HAP-1 (cell line): ENCODE results near the gene CIAO2B.
"Not testable (repeated sequence)": the region's sequence is repeated elsewhere in the genome, so short reads cannot be mapped to it uniquely, and the experiment has no call there.

Source experiments
- DNase-seq, 2 experiments: peaks; one replicate each; pipeline ENCODE4 v3.0.0-alpha.2; 2016 to 2020; ENCODE audit warnings: low spot score in 2 of 2
- H3K27me3 ChIP-seq: fragments of 250-450 bp; sonication (Bioruptor Pico); 2 replicates; pipeline ENCODE4 v1.5.1; 2020; ENCODE audit warnings: low read depth, mild to moderate bottlenecking, moderate library complexity
- H3K36me3 ChIP-seq: fragments of 250-450 bp; sonication (Bioruptor Pico); replicated peaks from 2 replicates; pipeline ENCODE4 v1.5.1; 2020; ENCODE audit warnings: mild to moderate bottlenecking
- H3K4me1 ChIP-seq: fragments of 250-450 bp; sonication (Bioruptor Pico); 2 replicates; pipeline ENCODE4 v1.5.1; 2020; ENCODE audit warnings: mild to moderate bottlenecking
- H3K4me3 ChIP-seq: fragments of 250-450 bp; sonication (Bioruptor Pico); 2 replicates; pipeline ENCODE4 v1.5.1; 2020; ENCODE audit warnings: mild to moderate bottlenecking, moderate library complexity
- H3K9me3 ChIP-seq: fragments of 250-450 bp; sonication (Bioruptor Pico); 2 replicates; pipeline ENCODE4 v1.5.1; 2020; ENCODE audit warnings: mild to moderate bottlenecking, moderate library complexity
- in situ Hi-C: fragments of 300-500 bp; cut with MboI; formaldehyde crosslinking; loops from 3 replicates; pipeline ENCODE4 v1.14.3; 2020; ENCODE audit warnings: low sequenced_read_pairs, inconsistent platforms, mixed read lengths

CIAO2B gene

DNA sequence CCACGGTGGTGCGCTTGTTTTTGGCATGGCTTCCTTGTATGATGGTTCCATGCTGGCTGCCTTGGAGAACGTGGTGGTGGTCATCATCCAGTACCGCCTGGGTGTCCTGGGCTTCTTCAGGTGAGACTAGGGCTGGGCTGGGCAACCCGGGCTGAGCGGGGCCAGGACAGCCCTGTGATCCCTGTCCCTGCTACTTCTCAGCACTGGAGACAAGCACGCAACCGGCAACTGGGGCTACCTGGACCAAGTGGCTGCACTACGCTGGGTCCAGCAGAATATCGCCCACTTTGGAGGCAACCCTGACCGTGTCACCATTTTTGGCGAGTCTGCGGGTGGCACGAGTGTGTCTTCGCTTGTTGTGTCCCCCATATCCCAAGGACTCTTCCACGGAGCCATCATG, 6.0 kb upstream of the CIAO2B start:
- Histone ChIP-seq H3K36me3 (peaks cover 47% of the 10 kb centered on the region), H3K27me3 (no peaks in the 10 kb centered on the region), H3K9me3 (no peaks in the 10 kb centered on the region), H3K4me3 (no peak overlapping the region), H3K4me1 (no peaks in the 10 kb centered on the region)
- in situ Hi-C loops = no loop called here
- no peak for DNase-seq

DNA sequence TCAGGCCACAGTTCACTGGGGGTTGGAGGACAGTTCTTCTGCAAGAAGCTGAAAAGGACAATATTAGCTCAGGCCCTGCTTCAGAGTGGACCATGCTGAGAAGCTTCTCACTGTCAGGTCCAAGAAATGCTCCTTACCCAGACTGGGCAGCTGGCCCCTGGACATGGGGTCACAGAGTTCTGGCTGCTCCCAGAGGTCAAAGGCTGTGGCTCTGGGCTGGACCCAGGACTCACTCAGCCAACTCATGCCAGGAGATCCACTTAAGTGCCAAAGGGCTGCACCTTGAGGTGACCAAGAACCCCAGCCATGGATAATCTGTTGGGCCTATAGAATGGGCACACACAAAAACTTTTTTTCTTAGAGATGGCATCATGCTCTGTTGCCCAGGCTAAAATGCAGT, 5.2 kb upstream of the CIAO2B start:
- Histone ChIP-seq H3K4me3 (no peak overlapping the region), H3K27me3 (no peaks in the 10 kb centered on the region), H3K9me3 (no peaks in the 10 kb centered on the region), H3K36me3 (peaks cover 47% of the 10 kb centered on the region), H3K4me1 (no peaks in the 10 kb centered on the region)
- no peak for DNase-seq
- in situ Hi-C loops = no loop called here

DNA sequence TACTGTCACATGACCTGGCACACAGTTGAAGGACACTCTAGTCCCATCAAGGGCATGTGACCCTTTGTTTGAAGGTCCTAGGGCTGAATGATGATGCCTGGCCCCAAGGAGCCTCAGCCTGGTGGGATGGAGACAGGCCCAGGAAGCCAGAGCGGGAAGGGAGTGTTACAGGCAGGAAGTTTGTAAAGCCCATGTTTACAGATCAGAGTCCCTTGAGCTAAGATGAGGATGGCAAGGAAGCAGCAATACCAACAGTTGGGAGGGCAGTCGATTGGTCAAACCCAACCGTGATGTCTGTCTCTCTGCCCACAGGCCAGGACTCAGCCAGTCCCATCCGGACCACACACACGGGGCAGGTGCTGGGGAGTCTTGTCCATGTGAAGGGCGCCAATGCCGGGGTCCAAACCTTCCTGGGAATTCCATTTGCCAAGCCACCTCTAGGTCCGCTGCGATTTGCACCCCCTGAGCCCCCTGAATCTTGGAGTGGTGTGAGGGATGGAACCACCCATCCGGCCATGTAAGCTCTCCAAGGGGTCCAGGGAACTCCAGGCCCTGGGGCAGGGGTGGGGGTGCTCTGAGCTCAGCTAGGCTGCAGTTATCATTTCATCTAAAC, 3.6 kb upstream of the CIAO2B start:
- in situ Hi-C loops = no loop called here
- Histone ChIP-seq H3K36me3 (peaks cover 42% of the 10 kb centered on the region), H3K4me3 (no peak overlapping the region), H3K9me3 (no peaks in the 10 kb centered on the region), H3K4me1 (peaks cover 5% of the 10 kb centered on the region), H3K27me3 (no peaks in the 10 kb centered on the region)
- no peak for DNase-seq

- in situ Hi-C loops = no loop called here
- Histone ChIP-seq H3K4me1 (peaks cover 5% of the 10 kb centered on the region), H3K36me3 (peaks cover 34% of the 10 kb centered on the region), H3K9me3 (no peaks in the 10 kb centered on the region), H3K27me3 (no peaks in the 10 kb centered on the region), H3K4me3 (no peak overlapping the region)
- no peak for DNase-seq
Observed at GRCh38 chr16:66936889-66937554, 2.8 kb upstream of the CIAO2B start.

DNA sequence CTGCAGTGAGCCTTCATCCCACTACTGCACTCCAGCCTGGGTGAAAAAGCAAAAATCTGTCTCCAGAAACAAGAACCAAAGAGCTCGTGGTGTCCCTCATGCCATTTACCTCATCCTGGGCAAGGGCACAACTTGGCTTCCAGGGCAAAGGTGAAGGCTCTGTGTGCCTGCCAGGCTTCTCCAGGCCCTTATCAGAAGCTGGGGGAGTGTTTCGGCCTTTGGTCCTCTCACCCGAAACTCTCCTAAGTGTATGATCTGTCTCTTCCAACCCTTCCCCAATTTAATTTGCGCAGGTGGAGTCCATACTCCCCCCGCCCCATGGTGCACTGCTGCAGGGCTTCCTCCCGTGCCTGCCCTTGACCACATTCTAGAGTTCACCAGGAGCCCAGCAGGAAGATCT, 2.3 kb upstream of the CIAO2B start:
- in situ Hi-C loops = no loop called here
- peaks cover 28% of the 10 kb centered on the region for H3K36me3 ChIP-seq

GRCh38 chr16:66935314-66936011, 1.3 kb upstream of the CIAO2B start, which contains the start of gene CES2:
TSS of gene CES2 (plus strand) at chr16:66935516. CDS start at chr16:66935636, 120 bp downstream.
- in situ Hi-C loops = no loop called here
- Histone ChIP-seq H3K9me3 (no peaks in the 10 kb centered on the region), H3K4me3 (peak within 1 kb of the TSS; percentile 71), H3K36me3 (peaks cover 18% of the 10 kb centered on the region), H3K27me3 (no peaks in the 10 kb centered on the region), H3K4me1 (peaks cover 5% of the 10 kb centered on the region)
- DNase-seq = no peak

More for the DNA sequence above, 2.3 kb upstream of the CIAO2B start:
- Histone ChIP-seq H3K4me1 (peaks cover 5% of the 10 kb centered on the region), H3K4me3 (no peak overlapping the region), H3K27me3 (no peaks in the 10 kb centered on the region), H3K9me3 (no peaks in the 10 kb centered on the region)
- no peak for DNase-seq

DNA sequence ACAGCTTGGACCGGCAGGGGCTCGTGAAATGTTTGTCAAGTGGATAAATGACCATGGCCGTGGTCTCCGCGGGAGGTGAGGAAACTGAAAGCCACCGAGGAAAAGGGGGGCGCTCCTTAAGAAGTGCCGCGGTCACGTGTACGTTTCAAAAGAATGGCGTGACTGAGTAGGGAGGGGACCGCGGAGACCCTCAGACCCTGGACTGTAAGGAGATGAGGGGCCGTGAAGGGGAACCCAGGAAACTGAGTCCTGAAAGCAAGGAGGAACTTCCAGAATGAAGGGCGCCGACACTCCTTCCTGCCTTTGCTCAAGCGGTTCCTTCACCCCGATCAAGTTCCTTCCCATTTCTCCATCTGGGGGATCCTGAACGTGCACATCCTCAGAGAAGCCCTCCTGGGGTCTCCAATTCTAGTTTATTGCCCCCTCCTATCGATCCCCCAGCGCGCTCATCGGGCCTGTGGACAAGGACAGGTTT, 674 bp upstream of the CIAO2B start:
- H3K27me3 ChIP-seq, H3K4me1 ChIP-seq, DNase-seq, H3K9me3 ChIP-seq, in situ Hi-C loops: not testable (repeated sequence)
- peak overlapping the region; percentile 71 for H3K4me3 ChIP-seq
- H3K36me3 ChIP-seq = peaks cover 14% of the 10 kb centered on the region

GRCh38 chr16:66933776-66934137, 445 bp downstream of the CIAO2B start:
- H3K4me1 ChIP-seq = peaks cover 5% of the 10 kb centered on the region
- DNase-seq = no peak
- in situ Hi-C loops = no loop called here

GRCh38 chr16:66932076-66932475, 2.1 kb downstream of the CIAO2B start:
- in situ Hi-C loops = no loop called here
- DNase-seq = no peak

More at GRCh38 chr16:66933776-66934137, 445 bp downstream of the CIAO2B start:
- Histone ChIP-seq H3K36me3 (peaks cover 3% of the 10 kb centered on the region; the same call in 1 of the 2 replicates), H3K4me3 (peak overlapping the region; percentile 71), H3K9me3 (no peaks in the 10 kb centered on the region), H3K27me3 (no peaks in the 10 kb centered on the region)

GRCh38 chr16:66931665-66932064, 2.5 kb downstream of the CIAO2B start:
- peaks cover 5% of the 10 kb centered on the region for H3K4me1 ChIP-seq
- H3K36me3 ChIP-seq = no peaks in the 10 kb centered on the region; the same call in 1 of the 2 replicates
- no peaks in the 10 kb centered on the region for H3K9me3 ChIP-seq
- in situ Hi-C loops = no loop called here
- H3K4me3 ChIP-seq = no peak overlapping the region
- no peak for DNase-seq
- H3K27me3 ChIP-seq = no peaks in the 10 kb centered on the region

More at GRCh38 chr16:66932076-66932475, 2.1 kb downstream of the CIAO2B start:
- peaks cover 5% of the 10 kb centered on the region for H3K4me1 ChIP-seq
- no peaks in the 10 kb centered on the region; the same call in 1 of the 2 replicates for H3K36me3 ChIP-seq
- no peaks in the 10 kb centered on the region for H3K9me3 ChIP-seq
- H3K4me3 ChIP-seq = no peak overlapping the region
- no peaks in the 10 kb centered on the region for H3K27me3 ChIP-seq

DNA sequence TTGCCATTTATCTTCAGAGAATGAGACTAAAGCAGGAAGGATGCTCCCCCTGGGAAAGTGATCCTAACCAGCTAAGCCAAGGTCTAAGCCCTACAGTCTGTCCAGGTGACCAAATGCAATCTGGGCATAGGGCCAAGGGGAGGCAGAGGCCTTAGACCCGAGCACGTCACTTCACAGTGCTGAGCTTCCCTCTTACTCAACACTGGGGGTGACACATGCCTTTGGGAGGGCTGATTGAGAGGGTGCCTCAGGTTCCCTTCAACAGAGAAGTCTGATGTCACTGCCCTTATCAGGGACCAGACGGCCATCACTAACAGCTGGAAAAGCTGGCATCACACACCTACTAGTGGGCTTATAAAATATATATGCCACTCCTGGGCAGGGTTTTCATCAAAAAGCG, 4.0 kb downstream of the CIAO2B start:
- Histone ChIP-seq H3K27me3 (peaks cover 3% of the 10 kb centered on the region; the same call in 1 of the 2 replicates), H3K4me3 (no peak overlapping the region), H3K9me3 (no peaks in the 10 kb centered on the region), H3K4me1 (peaks cover 5% of the 10 kb centered on the region), H3K36me3 (no peaks in the 10 kb centered on the region; the same call in 1 of the 2 replicates)
- no peak for DNase-seq
- in situ Hi-C loops = no loop called here

DNA sequence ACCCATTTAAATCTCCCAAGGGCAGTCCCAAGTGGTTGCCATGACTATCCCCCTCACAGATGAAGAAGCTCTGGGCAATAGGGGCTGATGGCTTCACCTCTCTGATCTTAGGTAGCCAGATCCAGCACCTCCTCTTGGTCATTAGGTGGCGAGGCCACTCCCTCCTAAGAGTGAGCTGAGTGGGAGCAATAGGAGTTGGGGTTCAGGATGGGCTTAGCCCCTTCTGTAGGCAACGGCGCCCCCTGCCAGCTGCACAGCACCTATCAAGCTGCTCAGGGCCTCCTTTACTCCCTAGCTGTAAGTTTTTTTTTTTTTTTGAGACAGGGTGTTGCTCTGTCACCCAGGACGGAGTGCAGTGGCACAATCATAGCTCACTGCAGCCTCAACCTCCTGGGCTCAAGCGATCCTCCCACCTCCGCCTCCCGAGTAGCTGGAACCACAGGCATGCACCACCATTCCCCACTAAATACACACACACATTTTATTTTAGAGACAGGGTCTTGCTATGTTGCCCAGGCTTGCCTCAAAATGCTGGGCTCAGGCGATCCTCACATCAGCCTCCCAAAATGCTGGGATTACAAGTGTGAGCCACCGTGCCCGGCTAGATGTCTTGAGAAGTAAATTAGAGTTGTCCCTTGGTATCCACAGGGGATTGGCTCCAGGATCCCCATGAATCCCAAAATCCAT, 5.4 kb downstream of the CIAO2B start:
- peak in 1 of 2 experiments; percentile 63 for DNase-seq

DNA sequence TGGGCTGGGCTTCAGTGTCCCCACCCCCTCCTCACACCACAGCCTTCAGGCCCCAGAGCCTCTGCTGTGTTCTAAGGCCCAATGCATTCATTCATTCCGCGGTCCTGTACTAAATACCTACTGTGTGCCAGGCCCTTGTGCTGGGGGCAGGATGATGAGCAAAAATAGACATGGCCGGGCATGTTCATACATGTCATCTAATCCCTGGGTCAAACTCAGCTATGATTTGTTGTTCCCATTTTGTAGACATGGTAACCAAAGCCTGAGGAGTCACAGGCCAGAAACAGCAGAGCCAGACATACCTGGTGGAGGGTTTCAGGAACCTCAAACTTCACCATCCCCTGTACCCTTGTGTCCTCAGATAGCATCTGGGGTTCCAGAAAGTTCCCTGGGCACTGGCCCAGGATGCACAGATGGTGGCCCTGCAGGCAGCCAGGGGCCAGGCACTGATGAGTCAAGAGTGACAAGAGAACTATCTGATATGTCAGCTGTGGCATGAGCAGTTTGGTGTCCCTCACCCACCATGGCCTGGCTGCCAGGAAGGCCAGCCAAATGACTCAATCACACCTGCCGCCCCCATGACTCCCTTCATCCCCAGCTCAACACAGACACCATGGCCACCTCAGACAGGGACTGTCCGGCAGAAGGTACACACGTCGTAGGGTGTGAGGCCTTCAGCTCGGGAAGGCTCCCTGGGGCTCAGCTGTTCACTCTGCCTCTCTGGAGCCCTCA, 6.1 kb downstream of the CIAO2B start:
- no peak overlapping the region for H3K4me3 ChIP-seq
- H3K27me3 ChIP-seq = peaks cover 10% of the 10 kb centered on the region
- H3K4me1 ChIP-seq = no peaks in the 10 kb centered on the region; the same call in 1 of the 2 replicates
- H3K9me3 ChIP-seq = no peaks in the 10 kb centered on the region
- H3K36me3 ChIP-seq = no peaks in the 10 kb centered on the region; the same call in 1 of the 2 replicates
- in situ Hi-C loops = no loop called here
- no peak for DNase-seq

More for the DNA sequence above, 5.4 kb downstream of the CIAO2B start:
- Histone ChIP-seq H3K9me3 (no peaks in the 10 kb centered on the region), H3K36me3 (no peaks in the 10 kb centered on the region; the same call in 1 of the 2 replicates), H3K27me3 (peaks cover 10% of the 10 kb centered on the region), H3K4me3 (no peak overlapping the region), H3K4me1 (peaks cover 5% of the 10 kb centered on the region)
- in situ Hi-C loops = no loop called here
